Calu3 (cell line): Measurements from ENCODE around the gene RAD51B. TPM values are rescaled to one million over a fixed set of nuclear protein-coding genes. Genes with fewer than 3 reads are reported as not detected.

Experiments used
- BruUV-seq: library from RNA; stranded (reverse); fragments of 400-500 nt; replicated peaks from 2 replicates; lab custom pipeline; 2021; lab: Mats Ljungman, UMichigan
- CTCF ChIA-PET: fragments of 300-600 bp; sonication (Branson Sonifier 250); formaldehyde crosslinking; loops from one replicate; lab custom pipeline; 2022; ENCODE audit warnings: antibody characterized with exemption; lab: Charles Lee
- DNase-seq: peaks from one replicate; pipeline ENCODE4 v3.0.0; 2022
- H3K27ac Mint-ChIP-seq: one replicate; pipeline ENCODE4 v1.8.0; 2022; ENCODE audit warnings: mixed read lengths; ENCODE audit not compliant: unreplicated experiment
- H3K27me3 Mint-ChIP-seq: one replicate; pipeline ENCODE4 v1.8.0; 2022; ENCODE audit warnings: mixed read lengths; ENCODE audit not compliant: unreplicated experiment
- H3K36me3 Mint-ChIP-seq: one replicate; pipeline ENCODE4 v1.8.0; 2022; ENCODE audit warnings: mild to moderate bottlenecking, moderate library complexity, mixed read lengths; ENCODE audit not compliant: insufficient read depth, unreplicated experiment
- H3K4me1 Mint-ChIP-seq: one replicate; pipeline ENCODE4 v1.8.0; 2022; ENCODE audit warnings: mild to moderate bottlenecking, low read depth, mixed read lengths; ENCODE audit not compliant: unreplicated experiment
- H3K4me3 Mint-ChIP-seq: one replicate; pipeline ENCODE4 v1.8.0; 2022; ENCODE audit warnings: mild to moderate bottlenecking, low read depth, moderate library complexity, mixed read lengths; ENCODE audit not compliant: unreplicated experiment
- H3K9me3 Mint-ChIP-seq: one replicate; pipeline ENCODE4 v1.8.0; 2022; ENCODE audit warnings: low read depth, mixed read lengths; ENCODE audit not compliant: unreplicated experiment
- CTCF ChIP-seq: fragments of 200-600 bp; IDR thresholded peaks from one replicate; pipeline ENCODE4 v1.8.0; 2022; ENCODE audit warnings: antibody characterized with exemption; ENCODE audit not compliant: unreplicated experiment
- intact Hi-C: fragments of 100-400 bp; cut with micrococcal nuclease; formaldehyde crosslinking; loops from one replicate; pipeline ENCODE4 v1.10.0; 2022; ENCODE audit not compliant: unreplicated experiment
- total RNA-seq: library from RNA; stranded (reverse); gene quantifications from 2 replicates; pipeline ENCODE4 v1.2.3, GENCODE V29; 2022

Gene RAD51B
- total RNA-seq, 1 experiment from 2014 or later, result 24.7 TPM

DNA sequence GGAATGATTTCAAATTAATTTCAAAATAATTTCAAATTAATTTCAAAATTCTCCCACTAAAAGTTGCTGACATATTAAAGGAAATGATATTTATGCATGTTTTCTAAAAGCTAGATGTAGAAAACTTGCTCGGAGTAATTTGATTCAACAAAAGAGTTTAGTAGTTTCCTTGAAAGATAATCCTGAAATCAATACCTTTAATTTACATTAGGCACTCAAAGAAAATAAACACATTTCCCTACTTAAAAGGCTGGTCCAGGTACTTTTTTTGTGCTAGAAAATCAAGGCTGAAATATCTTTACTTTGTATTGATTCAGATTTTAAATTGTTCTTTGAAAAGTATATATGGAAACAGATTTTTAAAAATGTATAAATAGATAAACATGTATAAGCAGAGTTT is 370.5 kb downstream of the RAD51B start:
- intact Hi-C loops, result loop anchor here (2.0 kb wide), 4 partner anchors 17 to 117 kb away; no protein-coding TSS in a partner anchor
- no peaks in the 10 kb centered on the region for H3K27me3 Mint-ChIP-seq
- H3K4me1 Mint-ChIP-seq, result peaks cover 36% of the 10 kb centered on the region
- no TSS peak for BruUV-seq
- no peak for DNase-seq
- no peaks in the 10 kb centered on the region for H3K9me3 Mint-ChIP-seq
- CTCF ChIA-PET, result interaction anchor here (1.2 kb wide), 1 partner anchor 17 kb away, joined by 3 read pairs; no protein-coding TSS in a partner anchor
- H3K4me3 Mint-ChIP-seq, result no peak overlapping the region
- H3K27ac Mint-ChIP-seq, result peak overlapping the region; percentile 54
- no peaks in the 10 kb centered on the region for H3K36me3 Mint-ChIP-seq
- no peak for TF ChIP-seq CTCF

- Mint-ChIP-seq H3K36me3 (no peaks in the 10 kb centered on the region), H3K27me3 (no peaks in the 10 kb centered on the region), H3K4me1 (peaks cover 51% of the 10 kb centered on the region), H3K4me3 (no peak overlapping the region), H3K27ac (peak overlapping the region; percentile 87), H3K9me3 (no peaks in the 10 kb centered on the region)
- TF ChIP-seq CTCF, result no peak
- CTCF ChIA-PET, result interaction anchor here (0.5 to 2.1 kb wide), 12 partner anchors 19 to 748 kb away, joined by 3 to 11 read pairs (median 4); no protein-coding TSS in a partner anchor
- TSS peak; percentile 92 for BruUV-seq
- intact Hi-C loops, result loop anchor here (1.0 to 2.0 kb wide), 5 partner anchors 19 to 247 kb away; no protein-coding TSS in a partner anchor
- peak; percentile 55 for DNase-seq
Observed at GRCh38 chr14:68191567-68192321, 372.2 kb downstream of the RAD51B start.

DNA sequence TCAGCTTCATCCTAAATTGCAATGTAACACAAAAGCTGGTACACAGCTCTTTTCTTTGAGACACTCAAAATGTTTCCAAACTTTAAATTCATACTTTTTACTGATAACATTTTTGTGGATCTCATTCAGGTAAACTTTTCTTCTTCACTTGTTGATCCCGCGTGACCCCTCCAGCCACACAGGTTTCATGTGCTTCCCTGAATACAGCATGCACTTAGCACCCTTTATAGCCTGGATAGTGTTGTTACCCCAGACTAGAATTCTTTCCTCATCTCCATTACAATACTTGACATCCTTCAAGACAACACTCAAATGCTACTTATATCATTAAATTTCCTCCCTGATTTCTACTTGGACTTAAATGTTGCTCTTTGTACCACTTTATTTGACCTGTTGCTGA is 373.4 kb downstream of the RAD51B start:
- intact Hi-C loops, result no loop called here
- Mint-ChIP-seq H3K27me3 (no peaks in the 10 kb centered on the region), H3K4me3 (no peak overlapping the region), H3K27ac (peak overlapping the region; percentile 87), H3K36me3 (no peaks in the 10 kb centered on the region), H3K9me3 (no peaks in the 10 kb centered on the region), H3K4me1 (peaks cover 58% of the 10 kb centered on the region)
- no peak for DNase-seq
- no TSS peak for BruUV-seq
- no peak for TF ChIP-seq CTCF
- CTCF ChIA-PET, result interaction anchor here (0.7 to 2.1 kb wide), 4 partner anchors 18 to 874 kb away, joined by 3 to 11 read pairs (median 6); no protein-coding TSS in a partner anchor

DNA sequence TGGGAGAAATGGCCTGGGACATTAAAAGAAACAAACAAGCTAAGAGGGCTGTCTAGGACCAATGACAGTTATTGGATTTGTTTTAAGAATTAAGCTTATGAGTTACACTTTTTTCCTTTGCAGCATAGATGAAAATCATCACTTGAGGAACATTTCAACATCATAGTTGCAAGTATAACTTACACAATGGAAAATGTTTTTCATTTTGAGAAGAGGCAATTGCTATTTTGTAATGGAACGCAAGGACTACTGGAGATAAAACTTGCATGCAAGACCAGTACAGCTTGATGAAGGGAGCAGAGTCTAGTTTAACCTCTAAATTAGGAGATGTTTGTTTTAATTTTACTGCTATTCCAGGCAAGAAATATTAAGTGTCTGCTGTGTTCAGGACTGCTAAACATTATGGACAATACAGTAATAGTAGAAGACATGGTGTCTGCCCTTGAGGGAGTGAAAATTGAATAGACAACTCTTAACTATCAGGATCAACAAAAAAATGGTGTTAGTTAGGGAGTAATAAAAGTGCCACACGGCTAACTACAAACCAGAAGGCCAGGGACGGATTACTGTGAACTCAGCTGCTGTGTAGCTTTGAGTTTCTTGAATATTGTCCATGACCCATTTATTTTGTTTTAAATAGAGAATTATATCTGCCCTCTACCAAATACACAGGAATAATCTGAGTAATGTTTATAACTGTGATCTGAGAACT is 374.5 kb downstream of the RAD51B start:
- Mint-ChIP-seq H3K27ac (peak overlapping the region; percentile 79), H3K4me1 (peaks cover 53% of the 10 kb centered on the region), H3K9me3 (no peaks in the 10 kb centered on the region), H3K27me3 (no peaks in the 10 kb centered on the region), H3K4me3 (no peak overlapping the region), H3K36me3 (no peaks in the 10 kb centered on the region)
- intact Hi-C loops, result no loop called here
- CTCF ChIA-PET, result interaction anchor here (0.6 kb wide), 1 partner anchor 40 kb away, joined by 3 read pairs; no protein-coding TSS in a partner anchor
- no peak for DNase-seq
- no peak for TF ChIP-seq CTCF
- no TSS peak for BruUV-seq
